ENCODE results near the gene FAM222B. TPM values are rescaled to one million over a fixed set of nuclear protein-coding genes. Genes with fewer than 3 reads are reported as not detected.
"Not testable (repeated sequence)": the region's sequence is repeated elsewhere in the genome, so short reads cannot be mapped to it uniquely, and the experiment has no call there.

FAM222B gene
- total RNA-seq, 1 experiment from 2014 or later: 39.5 TPM

GRCh38 chr17:28843816-28844148, 1.2 kb upstream of the FAM222B start:
- intact Hi-C loops (cut with micrococcal nuclease; ENCODE audit: unreplicated experiment): no loop called here
- no peaks in the 10 kb centered on the region for H3K9me3 ChIP-seq
- H3K4me1 ChIP-seq: peaks cover 8% of the 10 kb centered on the region
- Mint-ChIP-seq H3K4me1 (ENCODE audit: low read depth, unreplicated experiment) (no peaks in the 10 kb centered on the region), H3K36me3 (ENCODE audit: insufficient read depth, unreplicated experiment) (peaks cover 4% of the 10 kb centered on the region), H3K4me3 (ENCODE audit: unreplicated experiment) (peak overlapping the region; percentile 98), H3K27me3 (ENCODE audit: insufficient read depth, unreplicated experiment) (no peaks in the 10 kb centered on the region), H3K27ac (ENCODE audit: unreplicated experiment) (no peak overlapping the region), H3K9me3 (ENCODE audit: unreplicated experiment) (no peaks in the 10 kb centered on the region)
- no peaks in the 10 kb centered on the region for H3K27me3 ChIP-seq (replicated peaks; ENCODE audit: control insufficient read depth, insufficient read depth, low read length)
- no peak for DNase-seq
- ChIA-PET CTCF (no interaction called here), POLR2A (no interaction called here)
- no peak for TF ChIP-seq CTCF (IDR thresholded peaks at IDR 0.05; ENCODE audit: insufficient read depth in 1 of 2, low read depth in 1 of 2, low read length in 1 of 2, severe bottlenecking in 1 of 2, unreplicated experiment in 1 of 2)
- BruUV-seq (replicated peaks): TSS peak; percentile 68
- H3K36me3 ChIP-seq (ENCODE audit: control insufficient read depth, insufficient read depth, low read length): no peaks in the 10 kb centered on the region
- no peak overlapping the region for H3K4me3 ChIP-seq (ENCODE audit: low read depth, low read length)

GRCh38 chr17:28841901-28842281, 699 bp downstream of the FAM222B start:
- DNase-seq: no peak
- Mint-ChIP-seq H3K4me1 (ENCODE audit: low read depth, unreplicated experiment) (no peaks in the 10 kb centered on the region), H3K4me3 (ENCODE audit: unreplicated experiment) (peak overlapping the region; percentile 98), H3K27me3 (ENCODE audit: insufficient read depth, unreplicated experiment) (no peaks in the 10 kb centered on the region), H3K36me3 (ENCODE audit: insufficient read depth, unreplicated experiment) (peaks cover 4% of the 10 kb centered on the region), H3K9me3 (ENCODE audit: unreplicated experiment) (no peaks in the 10 kb centered on the region), H3K27ac (ENCODE audit: unreplicated experiment) (peak overlapping the region; percentile 82)
- Histone ChIP-seq H3K27me3 (replicated peaks; ENCODE audit: control insufficient read depth, insufficient read depth, low read length) (no peaks in the 10 kb centered on the region), H3K9me3 (no peaks in the 10 kb centered on the region), H3K4me1 (peaks cover 8% of the 10 kb centered on the region), H3K4me3 (ENCODE audit: low read depth, low read length) (peak overlapping the region; percentile 84), H3K36me3 (ENCODE audit: control insufficient read depth, insufficient read depth, low read length) (no peaks in the 10 kb centered on the region)
- intact Hi-C loops (cut with micrococcal nuclease; ENCODE audit: unreplicated experiment): loop anchor here (1.0 kb wide), 1 partner anchor 115 kb away; no protein-coding TSS in a partner anchor
- POLR2A ChIA-PET: interaction anchor here (0.5 to 1.4 kb wide), 7 partner anchors 18 to 163 kb away, joined by 3 to 11 read pairs (median 4); no protein-coding TSS in a partner anchor
- no peak for TF ChIP-seq CTCF (IDR thresholded peaks at IDR 0.05; ENCODE audit: insufficient read depth in 1 of 2, low read depth in 1 of 2, low read length in 1 of 2, severe bottlenecking in 1 of 2, unreplicated experiment in 1 of 2)
- BruUV-seq (replicated peaks): TSS peak; percentile 76
- CTCF ChIA-PET: interaction anchor here (0.6 to 2.2 kb wide), 5 partner anchors 37 to 739 kb away, joined by 5 to 29 read pairs (median 6); partner anchors contain the start of gene TLCD1

- H3K9me3 Mint-ChIP-seq (ENCODE audit: unreplicated experiment): no peaks in the 10 kb centered on the region
- ChIA-PET CTCF (interaction anchor here (0.6 kb wide), 1 partner anchor 117 kb away, joined by 5 read pairs; no protein-coding TSS in a partner anchor), POLR2A (no interaction called here)
- BruUV-seq (replicated peaks): no TSS peak
- H3K27me3 ChIP-seq (replicated peaks; ENCODE audit: control insufficient read depth, insufficient read depth, low read length): no peaks in the 10 kb centered on the region
- no peak overlapping the region for H3K4me3 Mint-ChIP-seq (ENCODE audit: unreplicated experiment)
- intact Hi-C loops (cut with micrococcal nuclease; ENCODE audit: unreplicated experiment): no loop called here
- no peak for DNase-seq
- H3K27me3 Mint-ChIP-seq (ENCODE audit: insufficient read depth, unreplicated experiment): no peaks in the 10 kb centered on the region
- no peaks in the 10 kb centered on the region for H3K9me3 ChIP-seq
- H3K36me3 Mint-ChIP-seq (ENCODE audit: insufficient read depth, unreplicated experiment): peaks cover 4% of the 10 kb centered on the region
- H3K27ac Mint-ChIP-seq (ENCODE audit: unreplicated experiment): no peak overlapping the region
- H3K4me1 Mint-ChIP-seq (ENCODE audit: low read depth, unreplicated experiment): no peaks in the 10 kb centered on the region
- no peaks in the 10 kb centered on the region for H3K36me3 ChIP-seq (ENCODE audit: control insufficient read depth, insufficient read depth, low read length)
- TF ChIP-seq CTCF (IDR thresholded peaks at IDR 0.05; ENCODE audit: insufficient read depth in 1 of 2, low read depth in 1 of 2, low read length in 1 of 2, severe bottlenecking in 1 of 2, unreplicated experiment in 1 of 2): no peak
- no peak overlapping the region for H3K4me3 ChIP-seq (ENCODE audit: low read depth, low read length)
- H3K4me1 ChIP-seq: peaks cover 11% of the 10 kb centered on the region
Measured at GRCh38 chr17:28839221-28839620, 3.4 kb downstream of the FAM222B start.

- H3K9me3 ChIP-seq; H3K27ac Mint-ChIP-seq (ENCODE audit: unreplicated experiment); H3K36me3 ChIP-seq (ENCODE audit: control insufficient read depth, insufficient read depth, low read length); intact Hi-C loops (cut with micrococcal nuclease; ENCODE audit: unreplicated experiment); H3K9me3 Mint-ChIP-seq (ENCODE audit: unreplicated experiment); H3K4me1 Mint-ChIP-seq (ENCODE audit: low read depth, unreplicated experiment); H3K27me3 Mint-ChIP-seq (ENCODE audit: insufficient read depth, unreplicated experiment); H3K27me3 ChIP-seq (replicated peaks; ENCODE audit: control insufficient read depth, insufficient read depth, low read length); H3K4me3 ChIP-seq (ENCODE audit: low read depth, low read length); BruUV-seq (replicated peaks); POLR2A ChIA-PET; H3K4me3 Mint-ChIP-seq (ENCODE audit: unreplicated experiment); H3K36me3 Mint-ChIP-seq (ENCODE audit: insufficient read depth, unreplicated experiment): not testable (repeated sequence)
- peak in 1 of 2 experiments; percentile 2 for DNase-seq
- H3K4me1 ChIP-seq: peaks cover 10% of the 10 kb centered on the region
- CTCF ChIA-PET: interaction anchor here (0.6 kb wide), 1 partner anchor 17 kb away, joined by 5 read pairs; no protein-coding TSS in a partner anchor
Measured at GRCh38 chr17:28836541-28836940, 6.0 kb downstream of the FAM222B start.

All from Caco-2 (cell line).